HG02970 (cell line): ENCODE results near the gene NR2F2.

ENCODE experiments used
- ATAC-seq: cut with Tn5 transposase; IDR thresholded peaks from one replicate; pipeline ENCODE4 v1.9.1; 2021; ENCODE audit warnings: mild to moderate bottlenecking, moderate library complexity, moderate number of reproducible peaks; ENCODE audit not compliant: unreplicated experiment, low FRiP score

NR2F2 gene

GRCh38 chr15:96351761-96352603 is 21.5 kb downstream of the NR2F2 start:
- no peak for ATAC-seq

GRCh38 chr15:96352604-96353405 is 22.3 kb downstream of the NR2F2 start:
- no peak for ATAC-seq

GRCh38 chr15:96353416-96353929 is 23.0 kb downstream of the NR2F2 start:
- no peak for ATAC-seq

GRCh38 chr15:96353930-96354730 is 23.6 kb downstream of the NR2F2 start:
- no peak for ATAC-seq

- ATAC-seq, result no peak
Measured at GRCh38 chr15:96354731-96355567, 24.4 kb downstream of the NR2F2 start.

- ATAC-seq, result no peak
Measured at GRCh38 chr15:96355568-96356187, 25.2 kb downstream of the NR2F2 start.

- ATAC-seq, result peak; percentile 62
Measured at GRCh38 chr15:96356494-96357455, 26.3 kb downstream of the NR2F2 start.

GRCh38 chr15:96358001-96358801 is 27.7 kb downstream of the NR2F2 start:
- no peak for ATAC-seq

GRCh38 chr15:96358821-96359615 is 28.5 kb downstream of the NR2F2 start:
- ATAC-seq, result no peak

- no peak for ATAC-seq
Measured at GRCh38 chr15:96359616-96360521, 29.4 kb downstream of the NR2F2 start.

GRCh38 chr15:96360581-96361308 is 30.2 kb downstream of the NR2F2 start:
- ATAC-seq, result no peak

- ATAC-seq, result no peak
Measured at GRCh38 chr15:96361309-96362010, 31.0 kb downstream of the NR2F2 start.

GRCh38 chr15:96362011-96362754 is 31.7 kb downstream of the NR2F2 start:
- ATAC-seq, result no peak
